Measurements from ENCODE around the gene CTDP1.

The CTDP1 gene

DNA sequence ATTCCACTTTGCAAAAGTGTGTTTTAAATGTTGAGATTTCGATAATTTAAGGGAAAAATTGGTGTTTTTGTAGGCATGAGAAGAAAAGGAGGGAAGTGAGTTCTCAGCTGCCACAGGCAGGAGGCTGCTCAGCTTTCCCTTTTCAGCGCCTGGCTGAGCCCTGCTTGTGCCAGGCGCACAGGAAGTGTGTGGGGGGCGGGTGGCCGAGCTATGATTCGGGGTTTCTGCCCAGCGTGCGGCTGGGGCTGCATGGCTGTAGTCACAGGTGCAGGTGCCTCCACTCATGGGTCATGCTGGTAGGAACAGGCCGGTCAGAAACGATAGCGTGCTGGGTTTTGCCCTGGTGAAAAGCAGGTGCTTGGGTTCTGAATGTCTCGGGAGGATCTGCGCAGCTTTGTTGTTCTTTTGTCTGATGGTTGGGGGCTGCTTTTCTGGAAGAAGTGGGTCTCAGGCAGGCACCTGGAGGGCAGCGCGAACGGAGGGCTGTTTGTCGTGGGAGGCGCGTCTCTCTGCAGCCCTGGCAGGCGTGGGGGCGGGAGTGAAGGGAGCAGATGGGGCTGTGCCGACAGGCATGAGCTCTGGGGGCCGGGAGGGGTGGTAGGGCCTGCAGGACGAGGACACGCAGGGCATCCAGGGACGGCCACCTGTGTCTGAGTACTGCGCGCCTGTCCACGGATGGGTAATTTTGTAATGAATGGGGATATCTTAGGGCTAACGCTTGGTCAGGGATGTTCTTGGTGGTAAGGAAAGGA, 120.2 kb downstream of the CTDP1 start:
- no peak for DNase-seq

DNA sequence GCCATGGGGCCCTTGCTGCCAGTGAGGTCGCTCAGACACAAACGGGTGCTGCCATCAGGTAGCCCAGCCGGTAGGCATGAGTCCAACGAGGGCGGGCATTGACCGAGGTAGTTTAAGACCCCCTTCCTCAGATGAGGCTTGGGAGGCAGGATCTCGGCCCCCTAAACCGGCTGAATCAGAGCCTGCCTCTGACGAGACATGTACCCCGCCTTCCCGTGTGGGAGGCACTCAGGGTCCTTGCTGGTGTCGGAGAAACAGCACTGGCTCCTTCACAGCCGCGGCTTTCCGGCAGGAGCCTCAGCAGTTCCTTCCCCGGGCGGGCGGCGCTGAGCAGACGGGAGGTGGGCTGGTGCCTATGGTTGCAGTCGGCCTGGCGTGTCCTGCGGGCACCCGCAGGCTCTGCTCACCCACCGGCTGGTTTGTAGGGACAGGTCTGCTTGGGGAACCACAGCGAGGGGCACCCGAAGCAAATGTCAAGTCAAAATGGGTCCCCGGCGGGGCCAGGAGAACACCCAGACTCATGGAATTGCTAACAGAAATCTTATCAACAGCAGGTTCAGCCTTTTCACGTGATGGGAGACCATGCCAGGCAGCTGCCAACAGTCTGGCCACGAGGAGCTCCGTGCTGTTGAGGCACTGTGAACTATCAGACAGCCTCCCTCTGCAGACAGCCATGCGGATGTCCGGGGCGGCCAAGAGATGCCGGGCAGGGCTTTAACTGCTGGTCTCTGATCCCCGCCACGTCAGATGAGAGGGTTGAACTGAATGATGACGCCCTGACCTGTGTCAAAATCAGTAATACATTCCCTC, 121.0 kb downstream of the CTDP1 start:
- DNase-seq, result no peak

DNA sequence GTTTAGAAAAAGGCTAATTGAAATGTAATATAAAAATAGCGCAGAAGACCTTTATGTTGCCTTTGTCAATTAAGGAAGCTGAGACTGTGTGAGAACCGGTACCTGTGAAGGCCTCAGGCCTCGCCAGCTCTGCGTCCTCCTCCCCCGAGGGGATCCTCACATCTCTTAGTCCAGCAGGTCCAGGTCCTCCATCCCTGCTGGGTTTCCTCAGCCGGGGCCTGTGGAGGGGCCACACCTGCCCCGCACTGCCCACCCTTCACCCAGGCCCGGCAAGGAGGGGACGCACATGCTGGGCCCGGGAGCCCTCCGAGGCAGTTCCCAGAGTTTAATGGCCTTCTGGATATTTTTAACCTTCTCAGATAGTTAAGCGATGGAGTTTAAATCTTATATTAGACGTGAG, 121.6 kb downstream of the CTDP1 start:
- DNase-seq, result no peak

DNA sequence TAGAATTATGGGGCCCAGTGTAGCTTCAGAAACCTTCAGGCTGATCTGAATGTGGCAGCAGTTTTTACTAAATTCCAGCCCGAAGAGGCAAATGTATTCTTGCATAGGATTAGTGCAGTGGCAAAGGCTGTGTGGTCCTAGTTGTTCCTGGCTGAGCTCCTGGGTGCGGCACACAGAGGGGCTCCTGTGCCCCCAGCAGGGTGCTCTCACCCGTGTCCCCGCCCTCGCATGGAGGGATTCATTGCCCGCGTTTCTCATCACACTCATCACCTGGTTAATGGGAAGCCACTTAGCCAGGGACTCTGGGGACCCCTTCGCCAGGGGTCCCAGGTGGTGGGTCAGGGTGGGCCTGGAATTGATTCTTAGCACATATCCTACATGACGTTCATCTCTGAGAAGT, 122.0 kb downstream of the CTDP1 start:
- no peak for DNase-seq

DNA sequence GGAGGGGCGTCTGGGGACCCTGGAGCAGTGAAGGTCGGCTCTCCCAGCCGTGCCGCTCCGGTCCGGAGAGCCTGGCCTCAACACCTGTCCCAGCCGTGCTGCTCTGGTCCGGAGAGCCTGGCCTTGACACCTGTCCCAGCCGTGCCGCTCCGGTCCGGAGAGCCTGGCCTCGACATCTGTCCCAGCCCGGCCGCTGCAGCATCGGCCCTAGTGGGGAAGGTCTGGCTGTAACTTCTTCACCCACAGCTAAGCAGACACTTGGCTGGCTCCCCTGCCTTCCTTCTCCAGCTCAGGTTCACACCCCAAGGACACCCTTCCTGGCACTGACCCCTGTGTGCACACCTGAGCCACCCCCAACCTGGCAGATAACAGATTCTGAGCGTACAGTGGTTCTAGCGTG, 122.7 kb downstream of the CTDP1 start:
- DNase-seq, result no peak

DNA sequence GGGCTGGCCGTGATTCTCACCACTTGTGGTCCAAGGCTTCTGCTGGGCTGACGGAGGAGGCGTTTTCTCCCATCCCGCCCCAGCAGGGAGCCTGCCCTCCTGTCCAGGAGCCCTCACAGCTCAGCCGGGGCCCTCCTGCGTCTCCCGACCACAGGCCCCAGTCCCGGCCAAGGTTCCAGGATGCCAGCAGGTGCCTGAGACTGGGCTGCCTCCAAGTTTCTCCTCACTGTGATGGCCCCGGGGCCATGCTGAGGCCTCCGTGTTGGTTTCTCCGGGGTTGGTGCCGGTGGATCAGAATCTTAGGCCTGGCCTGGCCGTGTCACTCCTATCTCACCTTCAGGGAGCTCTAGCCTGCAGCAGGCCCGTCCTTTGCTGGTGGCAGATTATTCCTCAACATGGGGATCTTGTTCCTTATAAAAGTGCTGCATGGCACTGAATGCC, 124.0 kb downstream of the CTDP1 start:
- no peak for DNase-seq
